DMS153 (cell line): Measurements from ENCODE around the gene ZNF814.
"Not testable (repeated sequence)": the region's sequence is repeated elsewhere in the genome, so short reads cannot be mapped to it uniquely, and the experiment has no call there.

ENCODE experiments used
- DNase-seq: peaks from one replicate; lab custom pipeline; 2025; lab: John Stamatoyannopoulos, UW

Gene ZNF814

GRCh38 chr19:57888560-57889231 lies at the start of gene ZNF814:
ZNF814 (minus strand) TSS chr19:57889037; CDS start chr19:57888802, 235 bp downstream.
- DNase-seq: no peak

- DNase-seq: no peak
These were observed 46.9 kb upstream of the ZNF814 start for GRCh38 chr19:57935731-57936130.

DNA sequence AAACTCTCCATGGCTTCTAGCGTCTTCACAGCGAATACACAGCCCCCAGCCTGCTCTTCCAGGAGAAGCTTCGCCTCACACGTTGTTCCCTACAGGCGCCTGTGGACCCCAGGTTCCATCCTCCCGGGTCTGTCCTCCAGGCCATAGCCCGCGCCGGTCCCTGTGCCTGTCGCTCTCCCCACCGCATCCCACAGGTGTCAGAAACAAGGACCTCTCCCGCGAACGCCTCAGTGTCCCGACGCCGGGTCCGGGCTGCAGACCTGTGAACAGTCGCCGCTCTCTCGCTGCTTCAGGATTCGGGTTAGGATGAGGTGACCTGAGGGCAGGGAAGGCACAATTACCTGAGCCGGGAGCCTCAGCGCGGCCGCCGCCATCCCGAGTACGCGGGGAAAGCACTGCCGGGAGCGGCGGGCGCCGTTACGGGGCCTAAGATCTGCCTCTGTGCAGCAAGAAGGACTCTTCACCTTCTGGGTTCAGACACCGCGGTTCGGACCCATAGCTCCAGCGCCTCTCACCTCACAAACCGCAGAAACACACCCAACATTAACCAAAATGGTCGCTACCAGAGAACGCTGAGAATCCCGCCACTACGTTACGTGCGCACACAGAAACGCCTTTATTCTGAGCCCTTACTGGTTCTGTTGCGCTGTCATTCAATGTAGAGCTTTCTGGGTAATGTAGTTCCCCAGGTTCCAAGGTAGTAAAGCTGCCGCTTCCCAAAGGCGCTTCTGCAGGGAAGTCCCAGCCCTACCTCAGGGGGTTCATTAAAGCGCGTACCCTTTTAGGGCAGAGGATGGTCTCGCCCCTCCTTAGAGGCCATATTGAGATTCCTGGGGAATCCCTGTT lies 46.2 kb upstream of the ZNF814 start, which contains the start of gene ZNF418:
ZNF418 (minus strand) TSS at position 583 of the 846 bp plus-strand sequence. CDS start 1,580 bp downstream, outside the sequence.
- no peak for DNase-seq

GRCh38 chr19:57927587-57927986 lies 38.8 kb upstream of the ZNF814 start:
- DNase-seq: no peak

- DNase-seq: peak; percentile 93
These were observed 27.5 kb upstream of the ZNF814 start, which contains the start of gene ZNF417 for GRCh38 chr19:57916168-57916995. ZNF417 (minus strand) TSS chr19:57916592; CDS start chr19:57916411, 181 bp downstream.

- DNase-seq: no peak
These were observed 25.7 kb upstream of the ZNF814 start for GRCh38 chr19:57914531-57914930.

DNA sequence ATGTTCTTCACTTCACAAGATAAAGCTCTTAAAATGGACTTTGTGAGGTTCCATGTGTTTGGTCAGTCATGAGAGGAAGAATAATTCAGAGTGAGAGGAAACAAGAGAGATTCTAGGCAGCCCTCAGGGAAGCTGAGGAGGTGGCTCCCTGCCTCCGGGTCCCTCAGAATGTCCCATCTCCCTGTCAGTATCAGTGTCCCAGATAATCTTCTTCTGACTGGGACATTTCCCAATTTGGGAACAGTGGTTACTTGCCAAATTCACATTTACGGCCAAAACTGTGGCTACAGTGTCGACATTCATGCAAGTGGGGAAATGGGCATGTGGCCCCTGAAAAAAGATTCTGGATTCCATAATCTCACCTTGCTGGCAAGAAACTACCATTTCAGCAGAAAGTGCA lies 18.6 kb upstream of the ZNF814 start:
- no peak for DNase-seq

DNA sequence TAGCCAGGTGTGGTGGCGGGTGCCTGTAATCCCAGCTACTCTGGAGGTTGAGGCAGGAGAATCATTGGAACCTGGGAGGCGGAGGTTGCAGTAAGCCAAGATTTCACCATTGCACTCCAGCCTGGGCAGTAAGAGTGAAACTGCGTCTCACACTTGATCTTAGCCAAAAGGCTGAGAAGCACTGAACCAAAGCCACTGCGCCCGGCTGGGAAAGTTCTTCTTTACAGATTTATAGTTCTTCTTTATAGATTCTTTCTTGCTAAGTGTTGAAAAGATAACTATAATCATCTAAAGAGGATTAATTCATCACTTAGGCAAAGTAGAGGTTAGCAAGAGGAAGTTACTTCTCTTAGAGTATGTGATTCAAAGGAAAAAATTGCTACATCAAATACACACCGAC lies 16.4 kb upstream of the ZNF814 start:
- DNase-seq: no peak

GRCh38 chr19:57903618-57904184 lies 14.9 kb upstream of the ZNF814 start:
- DNase-seq: no peak

DNA sequence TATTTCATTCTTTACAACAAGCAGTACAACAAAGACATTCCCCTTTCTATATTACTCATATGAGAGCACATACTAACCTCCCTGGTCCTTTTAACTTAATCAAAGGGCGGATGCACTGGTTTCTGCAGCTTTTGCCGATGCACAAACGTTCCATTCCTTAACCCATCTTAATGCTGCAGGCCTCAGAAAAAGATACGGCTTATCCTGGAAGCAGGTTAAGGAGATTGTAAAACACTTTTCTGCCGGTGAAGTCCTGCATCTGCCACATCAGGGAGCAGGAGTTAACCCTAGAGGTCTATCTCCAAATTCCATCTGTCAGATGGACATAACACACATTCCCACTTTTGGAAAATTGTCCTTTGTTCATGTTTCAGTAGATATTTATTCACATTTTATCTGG lies 11.5 kb upstream of the ZNF814 start:
- DNase-seq: no peak

GRCh38 chr19:57890706-57891105 lies 1.9 kb upstream of the ZNF814 start:
- not testable (repeated sequence) for DNase-seq

GRCh38 chr19:57888107-57888559 lies 704 bp downstream of the ZNF814 start:
- DNase-seq: no peak

DNA sequence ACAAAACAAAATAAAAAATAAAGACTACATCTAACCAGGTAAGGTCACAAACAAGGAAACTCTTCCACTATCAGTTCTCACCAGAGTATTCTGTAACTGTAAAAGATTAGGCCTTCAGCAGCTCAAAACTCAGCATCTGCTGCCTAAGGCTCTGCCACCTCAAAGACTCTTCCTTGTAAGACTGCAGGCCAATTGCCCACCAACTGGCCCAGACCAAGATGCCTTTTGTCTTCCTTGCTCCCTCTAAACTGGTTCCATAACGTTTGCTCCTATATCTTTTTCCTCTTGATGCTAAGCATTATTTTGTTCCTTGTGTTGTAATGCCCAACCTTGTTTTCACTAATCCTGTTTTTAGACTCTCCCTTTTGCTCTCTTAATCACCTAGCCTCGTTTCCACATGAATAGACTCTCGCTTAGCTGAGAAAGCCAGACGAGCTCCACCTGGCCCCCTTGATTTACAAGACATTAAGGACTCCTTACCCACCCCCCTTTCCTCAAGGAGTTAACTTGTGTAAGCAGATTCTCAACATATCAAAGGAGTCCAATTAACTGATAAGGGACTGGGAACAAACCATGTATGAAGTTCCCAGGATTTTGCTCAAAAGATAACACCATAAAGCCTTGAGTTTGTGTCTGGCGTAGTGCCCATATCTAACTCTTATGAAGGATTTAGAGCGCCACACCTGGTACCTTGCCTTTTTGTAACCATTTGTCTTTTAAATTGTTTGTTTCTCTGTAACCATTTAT lies 1.5 kb downstream of the ZNF814 start:
- no peak for DNase-seq

- DNase-seq: no peak
These were observed 2.8 kb downstream of the ZNF814 start for GRCh38 chr19:57886046-57886445.

DNA sequence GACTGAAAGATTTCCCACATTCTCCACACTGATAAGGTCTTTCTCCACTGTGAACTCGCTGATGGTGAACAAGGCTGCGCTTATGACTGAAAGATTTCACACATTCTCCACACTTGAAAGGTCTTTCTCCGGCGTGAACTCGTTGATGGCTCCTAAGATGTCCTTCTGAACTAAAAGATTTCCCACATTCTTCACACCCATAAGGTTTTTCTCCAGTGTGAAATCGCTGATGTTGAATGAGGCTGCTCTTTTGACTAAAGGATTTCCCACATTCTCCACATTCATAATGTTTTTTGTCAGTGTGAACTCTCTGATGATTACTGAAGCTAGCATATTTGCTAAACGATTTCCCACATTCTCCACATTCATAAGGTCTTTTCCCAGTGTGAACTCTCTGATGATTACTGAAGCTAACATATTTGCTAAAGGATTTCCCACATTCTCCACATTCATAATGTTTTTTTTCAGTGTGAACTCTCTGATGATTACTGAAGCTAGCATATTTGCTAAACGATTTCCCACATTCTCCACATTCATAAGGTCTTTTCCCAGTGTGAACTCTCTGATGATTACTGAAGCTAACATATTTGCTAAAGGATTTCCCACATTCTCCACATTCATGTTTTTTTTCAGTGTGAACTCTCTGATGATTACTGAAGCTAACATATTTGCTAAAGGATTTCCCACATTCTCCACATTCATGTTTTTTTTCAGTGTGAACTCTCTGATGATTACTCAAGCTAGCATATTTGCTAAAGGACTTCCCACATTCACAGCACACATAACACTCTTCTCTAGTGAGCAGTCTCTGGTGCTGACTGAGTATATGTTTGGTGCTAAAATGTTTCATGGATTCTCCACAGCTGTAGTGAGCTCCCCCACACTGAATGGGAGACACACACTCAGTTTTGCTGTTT lies 14.7 kb downstream of the ZNF814 start:
- not testable (repeated sequence) for DNase-seq

- DNase-seq: no peak
These were observed 16.4 kb downstream of the ZNF814 start for GRCh38 chr19:57872450-57872849.

- no peak for DNase-seq
These were observed 18.6 kb downstream of the ZNF814 start for GRCh38 chr19:57870225-57870624.

GRCh38 chr19:57869655-57870054 lies 19.2 kb downstream of the ZNF814 start:
- not testable (repeated sequence) for DNase-seq

DNA sequence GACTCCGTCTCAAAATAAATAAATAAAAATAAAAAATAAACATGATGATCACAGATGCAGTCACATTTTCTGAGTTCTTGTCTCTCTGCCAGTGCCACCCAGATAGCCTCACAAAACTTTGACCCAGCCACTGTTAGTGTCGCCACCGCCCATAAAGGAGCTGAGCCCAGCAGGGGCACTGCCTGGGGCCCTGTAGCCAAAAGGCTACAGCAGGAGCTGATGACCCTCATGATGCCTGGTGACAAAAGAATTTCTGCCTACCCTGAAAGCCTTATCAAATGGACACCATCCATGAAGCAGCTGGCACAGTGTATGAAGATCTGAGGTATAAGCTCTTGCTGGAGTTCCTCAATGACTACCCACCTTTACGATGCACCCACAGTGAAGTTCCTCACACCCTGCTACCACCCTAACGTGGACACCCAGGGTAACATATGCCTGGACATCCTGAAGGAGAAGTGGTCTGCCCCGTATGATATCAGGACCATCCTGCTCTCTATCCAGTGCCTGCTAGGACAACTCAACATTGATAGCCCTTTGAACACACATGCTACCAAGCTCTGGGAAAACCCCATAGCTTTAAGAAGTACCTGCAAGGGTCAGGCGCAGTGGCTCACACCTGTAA lies 20.9 kb downstream of the ZNF814 start:
- DNase-seq: no peak
